HG03159 (cell line): ENCODE results near the gene RMC1.

Source experiments
- ATAC-seq: cut with Tn5 transposase; IDR thresholded peaks from one replicate; pipeline ENCODE4 v1.9.1; 2021; ENCODE audit warnings: mild to moderate bottlenecking, moderate library complexity; ENCODE audit not compliant: unreplicated experiment

The RMC1 gene

DNA sequence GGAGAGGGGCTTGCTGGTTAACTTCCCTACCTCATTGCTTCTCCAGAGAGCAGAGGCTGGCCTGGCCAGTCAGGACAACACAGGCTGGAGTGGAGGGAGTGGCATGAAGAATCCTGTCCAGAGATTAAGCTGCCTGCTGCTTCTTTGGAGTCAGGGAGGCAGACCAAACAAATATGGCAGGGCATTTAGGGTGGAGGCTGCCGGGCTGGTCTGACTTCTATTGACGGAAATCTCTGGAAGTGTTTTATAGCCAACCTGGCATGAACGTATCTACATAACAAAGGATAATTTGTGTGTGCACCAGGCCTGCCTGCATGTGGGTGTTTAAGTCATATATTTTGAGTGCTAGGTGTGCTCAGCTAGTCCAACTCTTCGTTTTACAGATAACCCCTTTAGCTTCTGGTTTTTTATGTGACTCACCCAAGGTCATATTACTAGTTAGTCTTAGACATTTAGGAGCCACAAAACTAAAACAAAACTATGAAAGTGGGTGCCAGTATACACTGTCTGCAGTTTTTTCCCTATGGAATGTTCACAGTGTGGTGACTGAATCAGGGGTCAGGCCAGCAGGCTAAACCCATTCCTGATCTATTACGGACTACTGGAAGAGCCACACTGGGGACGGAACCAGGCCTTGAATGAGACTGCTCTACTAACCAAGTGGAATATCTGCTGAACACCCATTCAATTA is 77.5 kb downstream of the RMC1 start:
- no peak for ATAC-seq
